Right lung (tissue), 5 donors: ENCODE measurements around the gene PHOSPHO1. TPM values are rescaled to one million over a fixed set of nuclear protein-coding genes. Genes with fewer than 3 reads are reported as not detected.

Experiments used
- DNase-seq, 2 donors: peaks; one replicate each; pipeline ENCODE4 v3.0.0-alpha.2; 2013
- polyA plus RNA-seq, 5 donors: library from polyadenylated mRNA; unstranded; fragments of 120-200 nt; gene quantifications; one replicate each; pipeline versions ENCODE4 v1.2.1 to v1.2.3, GENCODE V29; 2013; ENCODE audit warnings: inconsistent platforms in 1 of 5, low replicate concordance in 1 of 5; ENCODE audit not compliant: insufficient read length in 5 of 5, insufficient read depth in 1 of 5

The PHOSPHO1 gene
- polyA plus RNA-seq, 5 donors, result 2.8 to 6.2 (median 4.2) TPM

GRCh38 chr17:49219987-49220386, 10.6 kb downstream of the PHOSPHO1 start:
- no peak for DNase-seq

GRCh38 chr17:49218941-49219913, 11.4 kb downstream of the PHOSPHO1 start:
- DNase-seq, result no peak

GRCh38 chr17:49217651-49218413, 12.8 kb downstream of the PHOSPHO1 start:
- no peak for DNase-seq

GRCh38 chr17:49216953-49217650, 13.5 kb downstream of the PHOSPHO1 start:
- DNase-seq, result no peak

- DNase-seq, result no peak
These were observed 14.1 kb downstream of the PHOSPHO1 start for GRCh38 chr17:49216482-49216881.

GRCh38 chr17:49214676-49215360, 15.8 kb downstream of the PHOSPHO1 start:
- peak in 1 of 2 donors; percentile 14 for DNase-seq

- no peak for DNase-seq
These were observed 16.7 kb downstream of the PHOSPHO1 start for GRCh38 chr17:49213847-49214246.

- DNase-seq, result no peak
These were observed 17.2 kb downstream of the PHOSPHO1 start for GRCh38 chr17:49213399-49213798.

GRCh38 chr17:49210158-49211029, 20.2 kb downstream of the PHOSPHO1 start, which contains the start of the genes ABI3 and GNGT2:
Gene ABI3, plus strand, starts transcription at chr17:49210707. Its CDS starts 18 bp downstream, at chr17:49210725.
Gene GNGT2, minus strand, starts transcription at chr17:49210574. Its CDS starts 3,152 bp downstream, at chr17:49207422.
- DNase-seq, result peak; percentile 43 to 57

- DNase-seq, result no peak
These were observed 21.5 kb downstream of the PHOSPHO1 start for GRCh38 chr17:49209061-49209571.

GRCh38 chr17:49204516-49204915, 26.1 kb downstream of the PHOSPHO1 start:
- no peak for DNase-seq

GRCh38 chr17:49203796-49204195, 26.8 kb downstream of the PHOSPHO1 start:
- no peak for DNase-seq

- no peak for DNase-seq
These were observed 29.1 kb downstream of the PHOSPHO1 start for GRCh38 chr17:49201481-49201927.

GRCh38 chr17:49200423-49201083, 30.0 kb downstream of the PHOSPHO1 start:
- no peak for DNase-seq

- DNase-seq, result no peak
These were observed 32.4 kb downstream of the PHOSPHO1 start for GRCh38 chr17:49198211-49198610.

- DNase-seq, result no peak
These were observed 33.1 kb downstream of the PHOSPHO1 start for GRCh38 chr17:49197346-49197998.

GRCh38 chr17:49196520-49196919, 34.1 kb downstream of the PHOSPHO1 start:
- DNase-seq, result no peak

GRCh38 chr17:49195751-49196150, 34.8 kb downstream of the PHOSPHO1 start:
- DNase-seq, result no peak

GRCh38 chr17:49194297-49194607, 36.3 kb downstream of the PHOSPHO1 start:
- DNase-seq, result no peak
